IPS DF 19.7 (cell line): ENCODE measurements around the gene DDR1.
"Not testable (repeated sequence)": the region's sequence is repeated elsewhere in the genome, so short reads cannot be mapped to it uniquely, and the experiment has no call there.

ENCODE experiments used
- DNase-seq: peaks from one replicate; pipeline ENCODE4 v3.0.0-alpha.2; 2013; ENCODE audit warnings: low read depth, low spot score

The DDR1 gene

DNA sequence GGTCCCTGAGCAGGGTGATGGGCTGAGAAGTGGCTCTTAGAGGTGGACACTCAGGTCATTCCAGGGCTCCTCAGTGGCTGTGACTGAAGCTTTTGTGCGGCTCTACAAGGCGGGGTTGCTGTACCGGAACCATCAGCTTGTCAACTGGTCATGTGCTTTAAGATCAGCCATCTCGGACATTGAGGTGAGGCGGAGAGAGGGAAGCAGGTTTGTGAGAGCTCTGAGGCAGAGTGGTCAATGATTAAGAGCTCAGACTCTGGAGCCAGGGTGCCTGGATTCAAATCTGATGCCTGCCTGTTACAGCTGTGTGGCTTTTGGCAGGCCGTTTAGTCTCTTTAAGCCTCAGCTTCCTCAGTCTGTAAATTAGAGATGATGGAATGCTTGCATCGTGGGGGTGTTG, 32.7 kb downstream of the DDR1 start:
- DNase-seq = no peak

DNA sequence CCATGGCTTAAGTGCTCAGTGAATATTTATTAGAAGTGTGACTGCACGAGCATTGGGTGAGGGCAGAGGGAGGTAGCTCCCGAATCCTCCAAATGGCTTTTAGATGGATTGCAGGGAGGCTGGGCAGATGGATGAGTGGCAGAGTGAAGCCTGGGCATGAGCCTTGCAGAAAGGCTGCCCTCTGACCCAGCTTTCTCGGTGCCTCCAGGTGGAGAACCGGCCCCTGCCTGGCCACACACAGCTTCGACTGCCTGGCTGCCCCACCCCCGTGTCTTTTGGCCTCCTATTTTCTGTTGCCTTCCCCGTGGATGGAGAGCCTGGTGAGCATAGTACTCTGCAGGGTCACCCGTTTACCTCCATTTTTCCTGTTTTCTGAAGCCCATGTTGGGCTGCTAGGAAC, 33.2 kb downstream of the DDR1 start:
- DNase-seq = no peak

DNA sequence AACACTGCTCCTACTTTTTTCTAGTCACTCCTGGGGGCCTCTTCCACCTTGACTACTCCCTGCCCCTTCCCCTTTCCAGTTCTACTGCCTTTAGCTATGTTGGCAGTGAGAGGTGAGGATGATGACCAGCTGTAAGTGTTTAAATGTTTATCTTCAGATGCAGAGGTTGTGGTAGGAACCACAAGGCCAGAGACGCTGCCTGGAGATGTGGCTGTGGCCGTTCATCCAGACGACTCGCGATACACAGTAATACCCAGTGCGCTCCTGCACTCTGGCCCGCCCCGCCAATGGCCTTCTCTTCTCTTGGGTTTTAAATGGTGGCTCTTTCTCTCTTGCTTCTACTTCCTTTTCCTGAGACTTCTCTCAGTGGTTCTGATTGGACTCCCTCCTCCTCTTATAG, 34.4 kb downstream of the DDR1 start:
- no peak for DNase-seq

DNA sequence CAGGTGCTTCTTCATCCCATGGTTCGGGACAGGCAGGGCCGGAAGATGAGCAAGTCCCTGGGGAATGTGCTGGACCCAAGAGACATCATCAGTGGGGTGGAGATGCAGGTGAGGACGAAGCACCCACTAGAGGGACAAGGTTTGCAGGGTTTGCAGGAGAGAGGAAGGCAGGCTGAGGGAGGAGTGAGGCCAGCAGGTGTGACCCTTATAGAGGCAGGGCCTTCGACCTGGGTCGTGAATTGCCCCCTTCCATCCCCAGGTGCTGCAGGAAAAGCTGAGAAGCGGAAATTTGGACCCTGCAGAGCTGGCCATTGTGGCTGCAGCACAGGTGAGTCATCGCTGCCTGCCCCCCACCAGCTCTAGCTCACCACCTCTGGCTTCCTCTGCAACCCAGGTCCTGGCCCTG, 38.1 kb downstream of the DDR1 start:
- no peak for DNase-seq

DNA sequence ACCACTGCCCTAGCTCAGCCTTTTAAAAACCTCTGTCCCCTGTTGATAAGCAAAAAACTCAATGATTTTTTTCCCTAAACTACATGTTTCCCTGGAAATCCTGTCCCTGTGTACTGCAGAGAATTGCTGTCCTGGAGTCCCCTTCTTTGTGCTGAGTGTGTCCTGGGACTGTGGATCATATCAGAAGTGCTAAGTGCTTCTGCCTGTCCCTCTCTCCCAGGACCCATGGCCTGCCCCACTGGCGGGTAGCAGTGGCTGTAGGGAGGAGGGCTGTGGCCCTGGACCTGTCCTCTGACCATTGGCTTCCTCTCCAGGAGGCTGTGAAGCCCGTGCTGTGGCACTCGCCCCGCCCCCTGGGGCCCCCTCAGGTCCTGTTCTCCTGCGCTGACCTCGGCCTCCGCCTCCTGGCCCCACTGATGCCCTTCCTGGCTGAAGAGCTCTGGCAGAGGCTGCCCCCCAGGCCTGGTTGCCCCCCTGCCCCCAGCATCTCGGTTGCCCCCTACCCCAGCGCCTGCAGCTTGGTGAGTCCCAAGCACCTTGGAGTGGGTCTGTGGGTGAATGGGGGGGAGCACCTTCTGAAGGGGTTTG, 39.8 kb downstream of the DDR1 start:
- not testable (repeated sequence) for DNase-seq

DNA sequence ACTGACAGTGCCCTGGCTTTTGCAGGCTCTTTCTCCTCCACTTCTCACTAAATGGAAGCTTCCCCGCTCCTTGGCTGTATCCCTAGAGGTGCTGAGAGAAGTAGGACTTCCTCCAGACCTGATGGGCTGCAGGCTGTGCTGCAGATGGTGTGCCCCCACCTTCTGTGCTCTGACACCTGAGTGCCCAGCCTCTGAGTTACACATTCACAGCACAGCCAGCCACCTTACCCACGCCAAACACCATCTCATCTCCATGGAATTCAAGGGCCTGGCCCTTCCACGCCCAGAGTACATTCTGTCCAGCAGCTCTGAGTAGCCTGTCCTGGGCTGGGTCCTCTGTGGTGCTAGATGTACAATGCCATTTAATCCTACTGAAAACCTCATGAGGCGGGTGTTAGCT, 42.3 kb downstream of the DDR1 start:
- DNase-seq = no peak

DNA sequence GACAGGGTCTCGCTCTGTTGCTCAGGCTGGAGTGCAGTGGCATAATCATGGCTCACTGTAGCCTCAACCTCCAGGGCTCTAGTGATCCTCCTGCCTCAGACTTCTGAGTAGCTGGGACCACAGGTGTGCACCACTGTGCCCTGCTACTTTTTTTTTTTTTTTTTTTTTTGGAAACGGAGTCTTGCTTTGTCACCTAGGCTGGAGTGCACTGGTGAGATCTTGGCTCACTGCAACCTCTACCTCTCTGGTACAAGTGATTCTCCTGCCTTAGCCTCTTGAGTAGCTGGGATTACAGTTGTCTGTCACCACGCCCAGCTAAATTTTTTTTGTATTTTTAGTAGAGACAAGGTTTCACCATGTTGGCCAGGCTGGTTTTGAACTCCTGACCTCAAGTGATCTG, 42.8 kb downstream of the DDR1 start:
- DNase-seq = not testable (repeated sequence)

DNA sequence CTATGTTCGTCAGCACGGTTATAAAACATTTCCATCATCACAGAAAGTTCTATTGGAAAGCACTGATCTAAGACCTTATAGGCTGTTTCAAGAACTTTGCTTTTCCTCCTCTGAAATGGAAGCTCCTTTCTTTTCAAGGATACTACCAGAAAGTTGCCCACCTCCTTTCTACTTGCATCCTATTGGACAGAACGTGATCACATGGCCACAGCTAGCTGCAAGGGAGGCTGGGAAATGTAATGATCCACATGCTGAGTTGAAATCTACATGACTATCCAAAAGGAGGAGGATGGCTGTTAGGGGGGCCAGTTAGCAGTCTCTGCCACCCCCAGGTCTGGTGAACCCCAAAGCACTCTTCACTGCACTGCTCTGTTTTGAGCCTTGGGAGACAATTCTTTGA, 44.4 kb downstream of the DDR1 start:
- DNase-seq = no peak

DNA sequence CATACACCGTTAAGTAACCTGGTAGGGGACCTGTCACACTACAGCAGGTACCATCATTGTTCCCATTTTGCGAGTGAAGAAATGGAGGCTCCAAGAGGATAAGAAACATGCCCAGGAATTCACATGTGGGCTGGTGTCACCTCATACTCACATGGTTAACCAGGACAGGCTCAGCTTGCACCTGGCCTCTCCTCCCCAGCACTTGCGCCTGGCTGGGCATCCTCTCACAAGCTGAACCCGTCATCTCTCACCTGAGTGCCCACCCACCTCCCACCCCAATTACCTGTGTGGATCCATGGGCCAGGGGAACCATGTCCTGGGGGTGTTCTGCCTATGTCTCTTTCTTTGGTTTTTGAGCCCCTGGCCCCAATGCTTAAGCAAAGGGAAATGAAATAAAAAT, 46.2 kb downstream of the DDR1 start:
- DNase-seq = no peak

DNA sequence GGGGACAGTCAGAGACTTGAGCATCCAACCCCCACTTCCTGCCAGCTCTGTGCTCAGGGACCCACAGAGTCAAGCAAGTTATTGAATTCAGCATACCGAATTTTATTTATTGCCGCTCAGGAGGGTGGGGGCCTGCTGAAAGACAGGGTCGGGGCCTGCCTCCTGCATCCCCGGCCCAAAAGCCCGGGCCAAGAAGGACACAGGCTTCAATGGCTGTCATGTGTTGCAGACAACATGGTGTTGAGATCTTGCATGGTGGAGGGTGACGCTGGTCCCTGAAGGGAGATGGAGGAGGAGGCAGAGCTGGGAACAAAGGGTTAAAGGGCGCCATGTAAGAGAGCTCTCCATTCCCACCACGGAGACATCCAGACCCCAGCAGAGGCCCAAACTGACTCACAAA, 47.0 kb downstream of the DDR1 start:
- no peak for DNase-seq

DNA sequence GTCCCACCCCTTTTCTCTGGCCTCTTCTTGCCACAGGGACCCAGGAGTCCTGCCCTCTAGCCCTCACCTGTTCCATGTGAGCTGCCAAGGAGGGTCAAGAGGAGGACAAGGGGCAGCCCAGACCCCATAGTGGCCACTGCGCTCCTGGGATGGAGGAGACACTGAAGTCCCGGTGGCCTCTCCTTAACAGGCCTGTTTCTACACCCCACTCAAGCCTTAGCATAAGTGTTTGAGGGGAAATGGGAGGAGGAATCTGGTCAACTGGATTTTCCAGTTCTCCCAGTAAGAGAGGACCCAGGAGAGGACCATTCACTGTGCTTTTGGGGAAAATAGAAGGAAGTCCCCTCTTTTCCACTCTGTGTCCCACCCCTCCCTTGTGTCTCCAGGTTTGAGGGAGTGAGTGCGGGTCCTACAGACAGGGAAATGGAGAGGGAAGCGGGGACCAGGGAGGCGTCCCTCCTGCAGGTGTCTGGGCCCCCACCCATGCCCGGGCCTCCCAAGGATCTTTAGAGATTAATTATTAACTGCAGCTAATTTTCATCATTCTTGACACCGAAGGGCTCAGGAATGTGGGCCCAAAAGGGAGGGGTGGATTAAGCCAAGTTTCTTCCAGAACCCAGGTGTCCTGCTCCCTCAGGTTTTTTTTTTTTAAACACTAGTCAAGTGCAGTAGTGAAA, 47.8 kb downstream of the DDR1 start, which contains the start of gene SFTA2:
TSS of gene SFTA2 (minus strand) at position 202 of the 677 bp plus-strand sequence. CDS start at position 128, 74 bp downstream.
- no peak for DNase-seq

DNA sequence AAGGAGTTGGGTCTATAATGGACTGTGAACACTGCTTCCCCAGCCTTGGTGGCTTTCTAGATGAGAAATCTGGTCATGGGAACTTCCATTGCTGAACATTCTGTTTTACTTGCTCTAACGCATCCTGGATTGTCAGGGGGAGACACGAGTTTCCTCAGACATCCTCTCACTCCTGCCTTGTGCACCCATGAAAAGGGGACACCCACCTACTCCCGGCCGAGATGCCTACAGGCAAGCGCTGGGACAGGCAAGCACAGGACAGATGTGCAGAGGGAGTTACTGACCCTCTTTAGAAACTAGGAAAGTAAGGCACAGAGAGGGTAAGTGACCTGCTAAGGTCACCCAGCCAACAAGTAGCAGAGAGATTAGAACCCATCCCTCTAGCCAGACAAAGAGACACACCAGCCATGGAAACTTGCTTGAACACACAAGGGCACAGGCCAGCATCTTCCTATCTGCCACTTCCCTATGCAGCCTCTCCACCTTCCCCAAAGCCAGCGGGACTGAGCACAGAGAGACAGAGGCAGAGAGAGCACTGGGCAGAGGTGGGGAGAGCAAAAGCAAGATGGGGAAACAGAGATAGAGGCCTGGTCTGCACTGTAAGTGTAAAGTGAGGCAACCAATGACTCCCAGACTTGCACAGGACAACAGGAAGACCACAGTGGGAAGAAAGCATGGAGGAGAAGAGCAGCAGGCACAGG, 48.5 kb downstream of the DDR1 start:
- DNase-seq = no peak

DNA sequence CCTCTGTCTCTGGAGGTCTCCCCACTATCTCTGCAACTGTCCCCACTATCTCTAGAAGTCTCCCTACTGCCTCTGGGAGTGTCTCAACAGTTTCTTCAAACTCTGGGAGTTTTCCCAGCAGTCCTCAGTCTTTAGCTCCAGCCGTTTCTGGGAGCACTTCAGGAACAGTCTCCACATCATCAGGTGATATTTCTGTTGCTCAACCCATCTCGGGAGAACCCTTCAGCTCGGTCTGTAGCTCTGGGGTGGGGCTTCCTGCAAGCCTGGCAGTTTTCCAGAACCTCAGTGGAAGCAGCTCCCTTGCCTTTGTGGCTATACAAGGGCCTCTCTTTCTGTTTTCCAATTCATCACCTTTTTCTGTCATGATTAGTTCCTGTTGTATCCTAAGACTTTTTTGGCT, 50.7 kb downstream of the DDR1 start:
- DNase-seq = no peak

DNA sequence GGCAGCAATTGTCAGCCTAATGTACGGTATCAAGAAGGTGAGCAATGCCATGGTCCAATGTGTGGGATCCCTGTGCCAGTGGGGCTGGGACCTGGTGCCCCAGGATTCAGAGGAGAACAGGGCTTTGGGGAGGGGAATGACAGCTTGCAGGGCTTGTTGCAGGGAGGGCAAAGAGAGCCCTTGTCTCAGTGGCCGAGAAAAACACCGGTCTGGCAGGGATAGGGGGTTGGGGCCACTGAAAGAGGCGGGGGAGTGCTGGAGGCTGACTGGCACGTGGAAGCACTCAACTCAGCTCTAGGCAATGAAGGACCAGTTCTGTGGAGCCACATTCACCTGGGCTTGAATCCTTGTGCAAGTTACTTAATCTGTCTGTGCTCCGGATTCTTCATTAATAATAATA, 52.9 kb downstream of the DDR1 start:
- DNase-seq = no peak

DNA sequence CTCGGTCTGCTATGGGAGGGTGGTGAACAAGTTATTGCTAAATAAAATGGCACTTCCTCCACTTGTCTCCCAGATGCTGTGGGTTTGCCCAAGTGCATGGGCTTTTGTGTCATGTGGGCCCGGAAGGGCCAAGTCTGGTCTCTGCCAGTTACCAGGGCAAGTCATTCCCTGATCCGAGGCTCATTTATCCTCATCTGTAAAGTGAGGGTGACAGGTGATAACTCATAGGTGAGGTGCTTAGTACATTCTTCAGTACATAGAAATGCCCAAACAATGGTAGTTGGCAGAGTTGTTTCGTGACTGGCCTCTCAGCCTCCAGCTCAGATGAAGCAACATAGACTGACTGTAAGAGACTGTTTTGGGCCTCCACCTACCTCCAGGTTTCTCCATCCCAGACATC, 54.4 kb downstream of the DDR1 start:
- DNase-seq = no peak

DNA sequence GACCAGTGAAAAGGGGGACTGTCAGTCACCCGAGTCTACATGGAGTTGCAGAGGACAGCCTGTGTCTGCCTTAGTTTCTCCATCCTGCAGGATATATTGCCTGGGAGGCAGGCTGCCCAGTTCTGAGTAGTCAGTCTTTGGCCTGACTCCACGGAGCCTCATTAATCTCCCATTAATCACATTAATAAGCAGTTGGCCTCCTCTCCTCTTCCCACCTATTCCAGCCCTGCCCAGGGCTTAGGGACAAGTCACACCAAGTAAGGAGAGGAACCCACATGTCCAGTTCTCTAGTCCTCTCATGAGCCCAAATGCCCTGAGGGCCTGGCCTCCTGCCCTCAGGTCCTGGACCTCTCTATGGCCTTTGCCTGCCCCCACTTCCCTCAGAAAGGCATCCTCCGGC, 55.2 kb downstream of the DDR1 start:
- DNase-seq = no peak

DNA sequence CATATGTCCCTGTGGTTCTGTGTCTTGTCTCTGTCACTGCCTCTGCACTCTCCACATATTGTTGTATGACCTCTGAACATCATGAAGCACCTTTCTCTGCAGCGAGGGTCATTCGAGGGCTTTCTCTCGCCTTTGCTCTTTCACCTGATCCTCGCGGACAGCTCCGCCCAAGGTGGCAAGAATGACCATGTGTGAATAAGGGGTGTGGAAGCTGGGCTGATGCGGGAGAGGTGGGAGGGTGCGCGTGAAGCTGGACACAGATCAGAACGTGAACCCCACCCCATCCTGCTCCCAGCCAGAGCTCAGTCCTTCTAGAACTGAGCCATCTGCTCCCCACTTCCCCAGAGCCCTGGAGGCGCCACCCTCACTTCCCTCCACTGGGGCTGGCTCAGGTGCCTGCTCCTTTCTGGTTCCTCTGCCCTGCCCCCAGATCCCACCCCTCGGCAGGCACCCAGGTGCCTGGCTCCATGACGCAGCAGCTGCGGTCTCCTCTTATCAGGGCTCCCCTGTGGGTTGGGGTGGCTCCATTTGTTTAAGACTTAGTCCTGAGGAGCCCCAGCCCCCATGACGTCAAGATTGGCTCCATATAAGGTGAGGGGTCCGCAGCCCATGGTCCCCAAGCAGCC, 56.2 kb downstream of the DDR1 start, which contains the start of gene MUCL3:
TSS of gene MUCL3 (plus strand) at position 613 of the 626 bp plus-strand sequence. CDS start 27 bp downstream, outside the sequence.
- DNase-seq = no peak

DNA sequence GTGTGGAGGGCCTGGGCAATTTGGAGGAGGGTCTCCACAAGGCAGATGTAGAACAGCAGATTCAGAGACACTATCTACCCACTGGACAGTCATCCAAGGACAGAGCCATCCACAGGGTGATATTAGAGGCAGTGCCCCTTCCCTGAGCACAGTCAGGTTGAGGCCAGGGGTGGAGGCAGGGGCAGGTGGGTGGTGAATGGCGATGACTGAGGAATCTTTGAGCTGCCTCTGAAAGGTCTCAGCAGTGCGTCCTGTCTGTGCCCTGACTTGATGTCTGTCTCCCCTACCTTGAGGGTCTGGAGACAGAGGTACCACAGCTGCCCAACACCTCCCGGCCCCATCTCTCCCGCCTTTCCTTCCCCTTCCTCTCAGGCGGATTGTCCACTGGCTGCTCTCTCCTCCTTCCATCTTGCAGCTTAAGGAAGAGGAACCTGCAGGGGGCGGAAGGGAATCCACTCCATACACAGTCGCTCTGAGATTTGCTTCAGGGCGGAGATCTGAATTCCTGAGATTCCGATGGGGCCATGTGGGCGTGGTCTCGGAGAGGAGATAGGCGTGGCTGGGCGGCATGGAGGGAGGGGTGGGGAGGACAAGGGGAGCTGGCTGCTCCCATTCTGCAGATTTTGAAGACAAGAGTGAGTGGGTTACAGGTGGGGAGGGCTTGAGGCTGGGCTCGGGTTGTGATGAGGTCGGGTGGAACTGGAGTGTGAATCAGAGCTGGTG, 58.2 kb downstream of the DDR1 start:
- DNase-seq = peak; percentile 89

DNA sequence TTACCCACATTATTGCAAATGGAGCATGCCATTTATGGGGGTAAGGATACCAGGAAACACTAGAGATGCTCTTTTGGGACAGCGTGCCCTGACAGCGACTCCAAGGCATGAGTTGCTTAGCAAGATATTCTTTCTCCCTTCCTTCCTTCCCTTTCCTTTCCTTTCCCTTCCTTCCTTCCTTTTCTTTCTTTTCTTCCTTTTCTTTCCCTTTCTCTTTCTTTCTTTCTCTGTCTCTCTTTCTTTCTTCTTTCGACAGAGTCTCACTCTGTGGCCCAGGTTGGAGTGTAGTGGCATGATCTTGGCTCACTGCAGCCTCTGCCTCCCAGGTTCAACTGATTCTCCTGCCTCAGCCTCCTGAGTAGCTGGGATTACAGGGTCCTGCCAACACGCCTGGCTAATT, 59.7 kb downstream of the DDR1 start:
- DNase-seq = no peak

DNA sequence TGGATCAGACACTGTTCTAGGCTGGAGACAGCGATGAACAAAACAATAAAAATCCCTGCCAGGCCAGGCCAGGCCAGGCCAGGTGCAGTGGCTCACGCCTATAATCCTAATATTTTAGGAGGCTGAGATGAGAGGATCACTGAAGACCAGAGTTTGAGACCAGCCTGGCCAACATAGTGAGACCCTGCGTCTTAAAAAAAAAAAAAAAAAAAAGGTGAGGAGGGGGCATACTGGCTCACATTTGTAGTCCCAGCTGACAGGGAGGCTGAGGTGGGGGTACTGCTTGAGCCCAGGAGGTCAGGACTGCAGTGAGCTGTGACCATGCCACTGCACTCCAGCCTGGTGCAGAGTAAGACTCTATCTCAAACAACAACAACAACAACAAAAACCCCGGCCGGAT, 61.0 kb downstream of the DDR1 start:
- DNase-seq = no peak

DNA sequence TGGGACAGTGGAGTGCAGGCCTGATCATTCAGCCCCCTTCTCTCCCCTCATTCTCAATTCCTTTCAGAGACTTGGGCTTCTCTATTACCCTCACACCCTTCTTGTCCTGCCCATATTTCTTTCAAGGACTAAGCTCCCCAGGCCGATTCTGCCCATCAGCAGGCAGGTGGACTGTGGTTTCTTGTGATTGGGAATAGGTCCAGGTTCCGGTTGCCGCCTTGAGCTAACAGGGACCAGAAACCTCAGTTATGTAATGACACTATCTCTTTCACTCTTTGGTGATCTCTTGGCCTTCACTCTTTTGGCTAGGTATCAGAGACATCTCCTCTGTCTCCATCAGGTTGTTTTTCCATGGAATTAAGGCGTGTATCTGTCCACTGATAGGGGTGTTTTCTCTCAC, 62.9 kb downstream of the DDR1 start:
- DNase-seq = no peak

DNA sequence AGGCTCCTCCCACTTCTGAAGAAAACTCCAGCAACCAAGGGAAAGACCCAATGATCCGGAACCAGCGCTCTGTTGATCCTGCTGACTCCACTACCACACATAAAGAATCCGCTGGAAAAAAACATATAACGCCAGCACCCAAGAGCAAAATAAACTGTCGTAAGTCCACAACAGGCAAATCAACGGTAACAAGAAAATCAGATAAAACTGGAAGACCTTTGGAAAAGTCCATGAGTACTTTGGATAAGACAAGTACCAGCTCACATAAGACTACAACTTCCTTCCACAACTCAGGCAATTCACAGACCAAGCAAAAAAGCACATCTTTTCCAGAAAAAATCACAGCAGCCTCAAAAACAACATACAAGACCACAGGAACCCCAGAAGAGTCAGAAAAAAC, 64.5 kb downstream of the DDR1 start:
- no peak for DNase-seq
